Measurements from ENCODE around the gene AGAP4. TPM values are rescaled to one million over a fixed set of nuclear protein-coding genes. Genes with fewer than 3 reads are reported as not detected.
"Not testable (repeated sequence)": the region's sequence is repeated elsewhere in the genome, so short reads cannot be mapped to it uniquely, and the experiment has no call there.

The AGAP4 gene
- total RNA-seq, 1 experiment from 2014 or later, result 3.8 TPM

- DNase-seq (ENCODE audit: low read depth), result peak; percentile 13
These were observed 56.4 kb downstream of the AGAP4 start for GRCh38 chr10:45790694-45791426.

GRCh38 chr10:45789991-45790390 lies 57.3 kb downstream of the AGAP4 start:
- not testable (repeated sequence) for DNase-seq (ENCODE audit: low read depth)

- DNase-seq (ENCODE audit: low read depth), result not testable (repeated sequence)
These were observed 60.0 kb downstream of the AGAP4 start for GRCh38 chr10:45787212-45787741.

GRCh38 chr10:45786217-45786616 lies 61.1 kb downstream of the AGAP4 start:
- not testable (repeated sequence) for DNase-seq (ENCODE audit: low read depth)

Other genes with a start within 250 kb of the AGAP4 start
- 5.8 and 7.9 TPM in 2 replicates for gene ZFAND4, start 174.7 kb downstream of the AGAP4 start, total RNA-seq (2014; rRNA removed; shearing (Covaris generic))
- gene WASHC2C, start 120.2 kb downstream of the AGAP4 start, total RNA-seq (2014; rRNA removed; shearing (Covaris generic)), result 6.6 and 11.8 TPM in 2 replicates
- 130 and 145 TPM in 2 replicates for gene TIMM23, start 125.0 kb upstream of the AGAP4 start, total RNA-seq (2014; rRNA removed; shearing (Covaris generic))
- 147 and 160 TPM in 2 replicates for gene NCOA4, start 183.1 kb upstream of the AGAP4 start, total RNA-seq (2014; rRNA removed; shearing (Covaris generic))
- not detected in 2 replicates for gene MSMB, start 198.8 kb upstream of the AGAP4 start, total RNA-seq (2014; rRNA removed; shearing (Covaris generic))

All from M059J (cell line).